ENCODE results near the gene PODN.

Gene PODN

GRCh38 chr1:53123453-53124140 lies 61.6 kb downstream of the PODN start:
- Histone ChIP-seq H3K9ac (ENCODE audit: low read depth, low read length) (no peak overlapping the region), H3K27me3 (ENCODE audit: insufficient read depth, low read length) (peaks cover 12% of the 10 kb centered on the region; the same call in 1 of the 2 replicates), H3K27ac (ENCODE audit: low read length) (no peak overlapping the region), H3K4me3 (ENCODE audit: low read length) (no peak overlapping the region), H3K4me1 (ENCODE audit: insufficient read depth, low read length) (peaks cover 4% of the 10 kb centered on the region; the same call in 1 of the 2 replicates), H3K36me3 (ENCODE audit: insufficient read depth, low read depth, low read length) (no peaks in the 10 kb centered on the region), H3K9me3 (ENCODE audit: insufficient read depth, low read depth, low read length) (no peaks in the 10 kb centered on the region)

DNA sequence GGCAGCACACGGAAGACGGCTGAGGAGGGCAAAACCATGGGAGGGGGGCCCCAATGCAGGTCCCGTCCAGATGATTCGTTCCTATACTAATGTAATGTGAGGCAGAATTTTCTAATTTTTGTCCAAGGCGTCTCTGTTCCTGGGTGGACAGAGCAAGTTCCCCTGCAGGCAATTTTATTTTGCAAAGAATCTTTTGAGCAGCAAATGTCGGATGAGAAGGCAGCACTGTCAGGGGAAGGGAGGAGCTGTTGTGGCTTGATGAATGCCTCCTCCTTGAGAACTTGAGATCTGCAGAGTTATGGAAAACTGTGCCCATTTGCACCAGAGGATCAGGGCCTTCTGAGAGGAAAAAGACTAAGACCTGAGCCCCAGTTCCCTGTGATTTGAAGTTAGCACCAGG lies 63.1 kb downstream of the PODN start:
- H3K27me3 ChIP-seq (ENCODE audit: insufficient read depth, low read length), result peaks cover 12% of the 10 kb centered on the region; the same call in 1 of the 2 replicates
- no peak overlapping the region for H3K9ac ChIP-seq (ENCODE audit: low read depth, low read length)
- H3K4me1 ChIP-seq (ENCODE audit: insufficient read depth, low read length), result no peaks in the 10 kb centered on the region; the same call in 1 of the 2 replicates
- no peak overlapping the region for H3K27ac ChIP-seq (ENCODE audit: low read length)
- no peak overlapping the region for H3K4me3 ChIP-seq (ENCODE audit: low read length)
- H3K9me3 ChIP-seq (ENCODE audit: insufficient read depth, low read depth, low read length), result no peaks in the 10 kb centered on the region
- H3K36me3 ChIP-seq (ENCODE audit: insufficient read depth, low read depth, low read length), result no peaks in the 10 kb centered on the region

- H3K9ac ChIP-seq (ENCODE audit: low read depth, low read length), result no peak overlapping the region
- H3K27me3 ChIP-seq (ENCODE audit: insufficient read depth, low read length), result peaks cover 10% of the 10 kb centered on the region; the same call in 1 of the 2 replicates
- H3K4me1 ChIP-seq (ENCODE audit: insufficient read depth, low read length), result no peaks in the 10 kb centered on the region; the same call in 1 of the 2 replicates
- H3K4me3 ChIP-seq (ENCODE audit: low read length), result no peak overlapping the region
- H3K27ac ChIP-seq (ENCODE audit: low read length), result no peak overlapping the region
- no peaks in the 10 kb centered on the region for H3K9me3 ChIP-seq (ENCODE audit: insufficient read depth, low read depth, low read length)
- H3K36me3 ChIP-seq (ENCODE audit: insufficient read depth, low read depth, low read length), result no peaks in the 10 kb centered on the region
These were observed 63.8 kb downstream of the PODN start for GRCh38 chr1:53125623-53126360.

- no peaks in the 10 kb centered on the region for H3K36me3 ChIP-seq (ENCODE audit: insufficient read depth, low read depth, low read length)
- H3K9me3 ChIP-seq (ENCODE audit: insufficient read depth, low read depth, low read length), result no peaks in the 10 kb centered on the region
- H3K9ac ChIP-seq (ENCODE audit: low read depth, low read length), result no peak overlapping the region
- H3K27me3 ChIP-seq (ENCODE audit: insufficient read depth, low read length), result peaks cover 5% of the 10 kb centered on the region; the same call in 1 of the 2 replicates
- no peak overlapping the region for H3K27ac ChIP-seq (ENCODE audit: low read length)
- no peak overlapping the region for H3K4me3 ChIP-seq (ENCODE audit: low read length)
- no peaks in the 10 kb centered on the region; the same call in 1 of the 2 replicates for H3K4me1 ChIP-seq (ENCODE audit: insufficient read depth, low read length)
These were observed 64.5 kb downstream of the PODN start for GRCh38 chr1:53126495-53126894.

DNA sequence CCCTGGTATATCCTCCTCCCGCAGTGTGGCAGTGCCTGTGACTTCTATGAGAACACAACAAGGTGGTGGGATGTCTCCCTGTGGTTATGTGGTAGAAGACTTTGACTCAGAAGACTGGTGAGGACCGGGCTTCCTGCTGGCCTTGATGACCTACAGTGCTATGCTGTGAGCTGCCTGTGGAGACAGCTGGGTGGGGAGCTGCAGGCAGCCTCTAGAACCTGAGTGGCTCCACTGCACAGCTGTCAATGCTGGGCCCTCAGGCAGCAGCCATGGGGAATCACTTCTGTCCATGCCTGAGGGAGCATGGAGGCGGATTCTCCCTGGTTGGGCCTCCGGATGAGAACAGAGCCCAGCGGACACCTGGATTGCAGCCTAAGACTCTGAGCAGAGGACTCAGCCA lies 65.5 kb downstream of the PODN start:
- Histone ChIP-seq H3K4me1 (ENCODE audit: insufficient read depth, low read length) (no peaks in the 10 kb centered on the region), H3K27ac (ENCODE audit: low read length) (no peak overlapping the region), H3K27me3 (ENCODE audit: insufficient read depth, low read length) (no peaks in the 10 kb centered on the region), H3K4me3 (ENCODE audit: low read length) (no peak overlapping the region), H3K9me3 (ENCODE audit: insufficient read depth, low read depth, low read length) (no peaks in the 10 kb centered on the region), H3K36me3 (ENCODE audit: insufficient read depth, low read depth, low read length) (no peaks in the 10 kb centered on the region), H3K9ac (ENCODE audit: low read depth, low read length) (no peak overlapping the region)

GRCh38 chr1:53128401-53128800 lies 66.4 kb downstream of the PODN start:
- Histone ChIP-seq H3K4me3 (ENCODE audit: low read length) (no peak overlapping the region), H3K9me3 (ENCODE audit: insufficient read depth, low read depth, low read length) (no peaks in the 10 kb centered on the region), H3K4me1 (ENCODE audit: insufficient read depth, low read length) (no peaks in the 10 kb centered on the region), H3K27ac (ENCODE audit: low read length) (no peak overlapping the region), H3K27me3 (ENCODE audit: insufficient read depth, low read length) (no peaks in the 10 kb centered on the region), H3K36me3 (ENCODE audit: insufficient read depth, low read depth, low read length) (no peaks in the 10 kb centered on the region), H3K9ac (ENCODE audit: low read depth, low read length) (no peak overlapping the region)

DNA sequence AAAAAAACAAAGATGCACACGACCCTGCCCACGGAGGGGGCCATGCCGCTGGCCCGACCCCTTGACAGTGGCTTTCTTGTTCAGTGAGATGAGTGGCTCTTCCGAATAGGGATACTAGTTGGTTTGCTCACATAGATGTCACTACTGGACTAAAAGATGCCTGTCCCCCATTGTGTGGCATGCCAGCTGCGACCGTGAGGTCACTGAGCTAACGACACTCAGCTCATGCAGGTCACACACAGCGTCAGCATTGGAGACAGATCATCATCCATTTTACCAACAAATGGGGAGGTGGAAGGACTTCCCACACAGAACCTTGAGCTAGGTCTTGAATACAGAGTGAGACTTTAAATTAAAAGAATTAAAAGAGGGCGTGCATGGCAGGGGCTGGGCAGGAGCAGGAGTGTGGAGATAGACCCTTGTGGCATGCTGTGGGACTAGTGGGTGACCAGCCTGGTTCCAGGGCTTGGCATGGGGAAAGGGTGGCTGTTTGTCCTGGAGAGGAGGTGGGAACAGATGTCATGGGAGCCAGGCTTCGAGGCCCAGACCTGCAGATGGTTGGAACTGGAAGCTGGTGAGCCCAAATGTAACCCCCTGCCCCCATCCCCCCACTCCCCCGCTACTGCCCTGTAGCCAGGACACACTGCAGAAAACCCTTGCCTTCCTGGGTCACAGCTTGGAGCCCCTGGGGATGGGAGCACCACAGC lies 68.0 kb downstream of the PODN start:
- Histone ChIP-seq H3K9me3 (ENCODE audit: insufficient read depth, low read depth, low read length) (no peaks in the 10 kb centered on the region), H3K4me1 (ENCODE audit: insufficient read depth, low read length) (no peaks in the 10 kb centered on the region), H3K9ac (ENCODE audit: low read depth, low read length) (no peak overlapping the region), H3K27ac (ENCODE audit: low read length) (no peak overlapping the region), H3K27me3 (ENCODE audit: insufficient read depth, low read length) (no peaks in the 10 kb centered on the region), H3K36me3 (ENCODE audit: insufficient read depth, low read depth, low read length) (no peaks in the 10 kb centered on the region), H3K4me3 (ENCODE audit: low read length) (no peak overlapping the region)

DNA sequence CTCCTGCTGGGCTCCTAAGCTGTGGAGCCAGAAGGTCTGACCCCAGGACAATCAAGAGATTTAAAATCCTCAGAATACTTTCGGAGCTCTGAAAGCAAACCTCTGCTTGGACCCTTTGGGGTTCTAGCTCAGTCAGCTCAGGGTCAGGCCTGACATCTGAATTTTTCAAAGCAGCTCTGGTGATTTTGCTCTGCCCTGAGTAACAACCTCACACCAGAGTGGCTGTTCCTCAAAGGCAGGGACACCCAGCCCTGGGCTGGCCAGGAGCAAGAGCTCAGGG lies 68.5 kb downstream of the PODN start:
- Histone ChIP-seq H3K9ac (ENCODE audit: low read depth, low read length) (no peak overlapping the region), H3K27ac (ENCODE audit: low read length) (no peak overlapping the region), H3K9me3 (ENCODE audit: insufficient read depth, low read depth, low read length) (no peaks in the 10 kb centered on the region), H3K36me3 (ENCODE audit: insufficient read depth, low read depth, low read length) (no peaks in the 10 kb centered on the region), H3K4me3 (ENCODE audit: low read length) (no peak overlapping the region), H3K27me3 (ENCODE audit: insufficient read depth, low read length) (no peaks in the 10 kb centered on the region), H3K4me1 (ENCODE audit: insufficient read depth, low read length) (no peaks in the 10 kb centered on the region)

DNA sequence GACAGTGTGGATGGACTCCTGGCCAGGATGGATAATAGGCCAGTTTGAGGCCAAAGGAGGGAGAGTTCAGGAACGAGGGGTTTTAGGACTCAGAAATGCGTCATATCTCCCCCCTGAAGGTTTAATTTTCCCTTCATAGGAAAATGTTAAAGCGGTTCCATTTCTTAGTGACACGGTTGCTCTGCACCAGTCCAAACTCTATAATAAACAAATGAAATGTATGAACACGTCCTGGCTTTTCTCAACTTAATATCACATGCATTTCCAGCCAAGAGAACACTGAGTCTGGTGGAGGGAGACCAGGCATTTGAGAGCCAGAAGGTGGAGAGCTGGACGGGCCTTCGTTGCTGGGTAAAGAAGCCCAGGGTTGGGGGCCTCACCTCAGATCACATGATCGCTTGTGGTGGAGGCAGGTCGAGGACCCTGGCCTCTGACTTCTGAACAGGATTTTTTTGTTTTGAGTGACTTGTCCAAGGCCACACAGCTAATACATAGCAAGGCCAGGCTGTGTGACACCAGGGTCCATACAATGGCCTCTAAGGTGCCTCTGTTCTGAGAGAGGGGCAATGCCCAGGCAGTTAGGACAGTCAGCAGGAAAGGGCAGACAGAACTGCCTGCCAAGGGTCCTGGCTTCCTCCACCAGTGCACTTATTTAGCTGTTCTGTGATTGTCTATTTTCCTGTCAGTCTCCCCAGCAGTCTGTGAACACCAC lies 69.0 kb downstream of the PODN start:
- H3K4me1 ChIP-seq (ENCODE audit: insufficient read depth, low read length), result no peaks in the 10 kb centered on the region
- H3K27me3 ChIP-seq (ENCODE audit: insufficient read depth, low read length), result no peaks in the 10 kb centered on the region
- H3K9me3 ChIP-seq (ENCODE audit: insufficient read depth, low read depth, low read length), result no peaks in the 10 kb centered on the region
- H3K9ac ChIP-seq (ENCODE audit: low read depth, low read length), result no peak overlapping the region
- H3K36me3 ChIP-seq (ENCODE audit: insufficient read depth, low read depth, low read length), result no peaks in the 10 kb centered on the region
- no peak overlapping the region for H3K4me3 ChIP-seq (ENCODE audit: low read length)
- H3K27ac ChIP-seq (ENCODE audit: low read length), result no peak overlapping the region

DNA sequence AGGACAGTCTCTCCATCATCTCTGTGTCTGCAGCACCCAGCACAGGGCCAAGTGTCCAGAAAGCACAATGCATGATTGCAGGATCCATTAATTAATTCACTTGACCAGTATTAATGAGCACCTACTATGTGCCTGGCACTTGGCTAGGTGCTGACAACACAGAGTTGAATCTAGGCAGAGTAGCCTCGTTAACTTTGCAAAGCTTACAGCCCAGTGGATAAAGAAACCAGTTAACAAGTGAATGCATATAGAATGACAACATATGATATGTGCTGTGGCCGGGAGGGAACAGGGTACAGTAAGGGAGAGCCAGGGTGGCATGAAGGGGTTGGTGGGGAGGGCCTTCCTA lies 69.6 kb downstream of the PODN start:
- Histone ChIP-seq H3K9me3 (ENCODE audit: insufficient read depth, low read depth, low read length) (no peaks in the 10 kb centered on the region), H3K27me3 (ENCODE audit: insufficient read depth, low read length) (no peaks in the 10 kb centered on the region), H3K36me3 (ENCODE audit: insufficient read depth, low read depth, low read length) (no peaks in the 10 kb centered on the region), H3K4me3 (ENCODE audit: low read length) (no peak overlapping the region), H3K9ac (ENCODE audit: low read depth, low read length) (no peak overlapping the region), H3K27ac (ENCODE audit: low read length) (no peak overlapping the region), H3K4me1 (ENCODE audit: insufficient read depth, low read length) (no peaks in the 10 kb centered on the region)

DNA sequence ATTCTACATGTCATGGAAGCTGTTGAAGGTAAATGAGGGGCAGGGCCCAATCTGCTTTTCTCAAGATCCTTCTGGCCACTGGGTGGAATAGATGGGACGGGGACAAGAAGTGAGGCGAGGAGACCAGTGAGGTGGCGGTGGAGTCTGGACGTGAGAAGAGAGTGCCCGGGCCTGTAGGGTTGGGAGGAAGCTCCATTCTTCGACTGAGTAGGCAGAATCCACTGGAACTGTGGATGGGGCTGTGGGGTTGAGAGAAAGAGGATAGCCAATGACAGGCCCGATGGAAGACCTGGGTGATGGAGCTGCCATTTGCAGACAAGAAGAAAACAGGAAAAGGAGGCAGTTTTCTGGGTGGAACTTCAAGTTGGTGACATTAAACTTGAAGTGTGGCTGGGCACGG lies 70.2 kb downstream of the PODN start:
- Histone ChIP-seq H3K4me3 (ENCODE audit: low read length) (no peak overlapping the region), H3K4me1 (ENCODE audit: insufficient read depth, low read length) (no peaks in the 10 kb centered on the region), H3K27ac (ENCODE audit: low read length) (no peak overlapping the region), H3K36me3 (ENCODE audit: insufficient read depth, low read depth, low read length) (no peaks in the 10 kb centered on the region), H3K9ac (ENCODE audit: low read depth, low read length) (no peak overlapping the region), H3K27me3 (ENCODE audit: insufficient read depth, low read length) (no peaks in the 10 kb centered on the region), H3K9me3 (ENCODE audit: insufficient read depth, low read depth, low read length) (peaks cover under 1% of the 10 kb centered on the region)
